Activated CD4-positive, alpha-beta T cell treated with anti-CD3 and anti-CD28 coated beads, Interleukin-2, amount 50 U/mL, for 16 hours (primary cell): ENCODE measurements around the gene PAK1.
"Not testable (repeated sequence)": the region's sequence is repeated elsewhere in the genome, so short reads cannot be mapped to it uniquely, and the experiment has no call there.

ENCODE experiments used
- DNase-seq: peaks from one replicate; pipeline ENCODE4 v3.0.0-alpha.2; 2020

PAK1 gene

GRCh38 chr11:77401486-77402217 lies 72.2 kb downstream of the PAK1 start:
- no peak for DNase-seq

DNA sequence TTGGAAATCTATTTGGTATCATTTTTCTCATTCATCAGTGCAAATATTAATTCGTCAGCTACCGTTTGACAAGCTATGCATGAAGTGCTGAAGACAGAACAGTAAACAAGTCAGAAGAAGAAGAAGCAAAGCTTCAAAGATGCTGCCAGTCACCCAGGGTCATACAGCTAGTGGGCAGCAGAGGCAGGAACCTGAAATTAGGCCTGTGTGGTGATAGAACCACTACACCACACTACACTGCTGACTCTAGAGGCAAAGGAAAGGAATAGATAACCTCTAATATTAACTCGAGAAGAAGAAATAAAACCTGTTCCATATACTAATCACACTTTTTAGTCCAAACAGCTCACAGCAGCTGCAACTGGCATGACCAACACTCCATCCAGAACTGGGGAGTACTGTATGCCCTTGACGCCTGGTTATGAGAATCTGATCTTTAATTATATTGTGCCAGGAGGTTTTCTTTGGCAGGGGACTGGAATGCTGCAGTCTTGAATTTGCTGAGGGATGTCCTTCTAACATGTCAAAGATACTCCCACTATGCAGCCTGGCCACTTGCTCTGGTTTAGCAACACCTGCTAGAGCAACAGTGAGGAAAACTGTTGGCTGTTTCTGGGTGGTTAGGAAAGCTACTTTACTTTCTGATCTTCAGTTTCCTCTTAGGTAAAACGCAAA lies 73.0 kb downstream of the PAK1 start:
- no peak for DNase-seq

- DNase-seq, result no peak
Measured at GRCh38 chr11:77400271-77400670, 73.6 kb downstream of the PAK1 start.

GRCh38 chr11:77397631-77398030 lies 76.3 kb downstream of the PAK1 start:
- no peak for DNase-seq

- DNase-seq, result no peak
Measured at GRCh38 chr11:77396911-77397310, 77.0 kb downstream of the PAK1 start.

DNA sequence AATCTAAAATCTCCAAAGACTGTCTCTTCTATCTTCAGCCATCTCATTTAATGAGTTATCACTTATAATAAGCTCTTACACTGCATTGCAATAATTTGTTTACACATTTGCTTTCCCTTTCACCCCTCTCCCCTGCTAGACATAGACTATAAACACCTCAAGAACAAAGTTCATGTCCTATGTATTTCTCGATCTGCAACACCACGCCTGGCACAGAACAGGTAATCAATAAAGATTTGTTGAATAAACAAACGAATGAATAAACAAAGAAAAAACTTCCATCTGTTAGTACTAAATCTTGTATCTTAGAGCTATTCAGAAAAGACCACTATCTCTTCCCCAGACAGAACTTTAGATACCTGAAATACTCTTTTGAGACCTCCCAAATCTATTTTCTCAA lies 77.6 kb downstream of the PAK1 start:
- DNase-seq, result no peak

GRCh38 chr11:77395460-77396173 lies 78.3 kb downstream of the PAK1 start:
- DNase-seq, result no peak

DNA sequence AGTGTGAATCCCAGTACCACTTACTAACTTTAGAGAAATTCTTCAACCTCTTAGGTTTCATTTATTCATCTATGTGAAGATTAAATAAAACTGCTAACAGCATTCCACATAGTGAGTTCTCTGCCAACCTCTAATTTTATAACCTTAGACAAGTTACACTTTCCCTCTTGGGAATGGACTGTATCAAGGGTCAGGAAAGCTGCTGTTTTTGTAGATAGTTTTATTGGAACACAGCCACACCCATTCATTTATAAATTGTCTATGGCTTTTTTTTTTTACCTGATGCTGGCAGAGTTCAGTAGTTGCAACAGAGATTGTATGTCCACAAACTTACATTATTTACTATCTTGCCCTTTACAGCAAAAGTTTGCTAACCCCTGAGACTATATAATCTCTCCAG lies 81.1 kb downstream of the PAK1 start:
- no peak for DNase-seq

DNA sequence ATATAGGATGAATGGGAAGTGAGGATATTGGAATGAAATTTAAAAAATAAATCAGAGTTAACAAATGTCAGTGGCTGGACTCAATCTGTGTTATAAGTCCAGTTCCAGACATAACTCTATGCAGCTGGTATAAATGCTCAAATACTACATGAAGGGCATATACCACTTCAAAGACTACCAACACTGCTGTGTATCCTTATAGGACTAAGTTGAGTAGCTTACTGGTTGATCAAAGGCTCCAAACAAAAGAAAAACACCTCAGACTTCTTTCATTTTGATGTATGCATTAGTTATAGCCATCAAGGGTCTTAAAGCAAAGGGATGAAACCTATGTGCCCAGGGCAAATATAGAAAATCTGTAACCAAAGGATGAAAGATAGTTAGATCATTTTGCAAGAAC lies 86.2 kb downstream of the PAK1 start:
- no peak for DNase-seq

DNA sequence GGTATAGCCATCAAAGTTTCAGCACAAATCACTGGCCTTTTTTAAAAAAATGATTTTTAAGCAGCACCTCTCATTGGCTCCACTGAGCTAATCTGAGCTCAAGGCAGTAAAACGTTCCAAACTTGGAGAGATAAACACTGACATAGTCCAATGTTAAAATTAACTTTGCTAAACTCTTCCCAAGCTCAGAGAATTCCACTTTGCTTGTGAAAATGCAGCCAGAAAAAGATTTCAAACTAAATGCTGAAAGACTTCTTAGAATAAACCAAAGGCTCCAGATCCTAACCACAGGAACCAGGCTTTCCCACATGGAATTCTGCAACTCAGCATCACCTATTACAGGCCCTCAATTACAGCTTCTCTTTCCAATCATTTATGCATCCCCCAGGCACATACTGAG lies 87.7 kb downstream of the PAK1 start:
- DNase-seq, result no peak

DNA sequence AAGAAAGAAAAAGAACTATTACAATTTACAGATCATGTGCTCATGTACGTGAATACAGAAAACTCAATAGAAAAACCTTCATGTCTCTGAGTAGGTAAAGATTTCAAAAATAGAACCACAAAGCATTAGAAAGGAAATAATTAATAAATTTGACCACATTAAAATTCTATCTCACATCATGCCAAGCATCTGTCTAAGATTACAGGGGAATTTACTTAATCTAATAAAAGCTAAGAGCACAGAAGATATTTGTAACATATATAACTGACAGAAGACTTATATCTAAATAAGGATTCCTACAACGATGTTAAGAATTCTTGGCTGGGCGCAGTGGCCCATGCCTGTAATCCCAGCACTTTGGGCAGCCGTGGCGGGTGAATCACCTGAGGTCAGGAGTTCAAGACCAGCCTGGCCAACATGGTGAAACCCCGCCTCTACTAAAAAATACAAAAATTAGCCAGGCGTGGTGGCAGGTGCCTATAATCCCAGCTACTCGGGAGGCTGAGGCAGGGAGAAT lies 88.6 kb downstream of the PAK1 start:
- not testable (repeated sequence) for DNase-seq

GRCh38 chr11:77384571-77384970 lies 89.3 kb downstream of the PAK1 start:
- no peak for DNase-seq

DNA sequence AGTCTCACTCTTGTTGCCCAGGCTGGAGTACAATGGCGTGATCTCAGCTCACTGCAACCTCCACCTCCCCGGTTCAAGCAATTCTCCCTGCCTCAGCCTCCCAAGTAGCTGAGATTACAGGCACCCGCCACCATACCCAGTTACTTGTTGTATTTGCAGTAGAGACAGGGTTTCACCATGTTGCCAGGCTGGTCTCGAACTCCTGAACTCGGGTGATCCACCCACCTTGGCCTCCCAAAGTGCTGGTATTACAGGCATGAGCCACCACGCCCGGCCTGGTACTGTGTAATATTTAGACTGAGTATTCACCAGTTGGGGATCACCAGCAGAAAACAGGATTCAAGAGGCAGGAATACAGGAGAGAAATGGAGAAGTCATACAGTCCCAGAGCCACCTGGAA lies 90.5 kb downstream of the PAK1 start:
- DNase-seq, result not testable (repeated sequence)

GRCh38 chr11:77381729-77382665 lies 91.9 kb downstream of the PAK1 start:
- no peak for DNase-seq

DNA sequence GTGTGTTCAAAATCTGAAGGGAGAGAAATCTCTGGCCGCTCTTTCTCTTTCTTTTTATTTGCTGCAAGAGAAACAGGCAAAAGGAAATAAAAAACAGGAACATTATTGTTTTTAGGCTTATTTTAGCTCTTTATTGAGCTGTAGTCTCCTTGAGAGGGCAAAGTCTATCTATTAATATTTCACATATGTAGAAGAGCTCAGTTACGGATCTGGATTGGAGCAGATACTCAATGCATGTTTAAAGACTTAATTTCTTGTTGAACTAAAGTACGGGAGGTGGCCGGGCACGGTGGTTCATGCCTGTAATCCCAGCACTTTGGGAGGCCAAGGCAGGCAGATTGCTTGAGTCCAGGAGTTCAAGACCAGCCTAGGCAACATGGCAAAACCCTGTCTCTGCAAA lies 94.0 kb downstream of the PAK1 start:
- DNase-seq, result no peak

DNA sequence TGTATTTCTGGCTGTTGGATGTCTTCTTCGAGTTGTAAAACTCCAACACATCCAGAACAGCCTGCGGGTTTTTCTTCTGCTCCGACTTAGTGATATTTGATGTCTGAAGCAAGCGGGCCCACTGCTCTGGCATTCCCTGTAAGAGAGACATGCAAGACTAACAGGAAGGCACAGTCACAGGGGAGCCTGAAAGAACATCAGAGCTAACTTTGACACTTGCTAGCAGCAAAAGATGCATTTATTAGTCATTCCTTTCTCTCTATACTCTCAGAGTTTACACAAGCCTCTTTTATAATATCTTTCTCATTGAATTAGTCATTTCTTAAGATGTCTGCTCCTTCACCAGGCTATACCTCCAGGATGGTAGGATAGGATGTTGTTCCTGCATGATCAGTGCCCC lies 94.6 kb downstream of the PAK1 start:
- DNase-seq, result no peak

DNA sequence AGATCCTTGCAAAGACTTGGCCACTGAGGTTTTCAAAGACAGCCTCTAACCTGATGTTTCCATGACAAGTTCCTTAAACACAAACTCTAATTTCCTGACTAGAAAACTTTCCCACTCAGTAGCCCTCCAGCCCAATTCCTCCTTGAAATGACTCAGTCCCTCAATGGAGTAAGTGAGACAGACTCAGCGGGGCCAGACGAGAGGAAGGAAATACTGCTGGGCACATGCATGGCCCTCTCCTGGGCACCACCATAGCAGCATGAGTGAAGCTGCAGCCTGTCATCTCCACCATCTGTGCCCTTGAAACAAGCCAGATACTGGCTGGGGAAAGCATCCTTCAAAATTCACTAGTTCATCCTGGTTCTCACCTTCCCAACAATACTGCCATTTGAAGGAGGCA lies 96.2 kb downstream of the PAK1 start:
- no peak for DNase-seq

DNA sequence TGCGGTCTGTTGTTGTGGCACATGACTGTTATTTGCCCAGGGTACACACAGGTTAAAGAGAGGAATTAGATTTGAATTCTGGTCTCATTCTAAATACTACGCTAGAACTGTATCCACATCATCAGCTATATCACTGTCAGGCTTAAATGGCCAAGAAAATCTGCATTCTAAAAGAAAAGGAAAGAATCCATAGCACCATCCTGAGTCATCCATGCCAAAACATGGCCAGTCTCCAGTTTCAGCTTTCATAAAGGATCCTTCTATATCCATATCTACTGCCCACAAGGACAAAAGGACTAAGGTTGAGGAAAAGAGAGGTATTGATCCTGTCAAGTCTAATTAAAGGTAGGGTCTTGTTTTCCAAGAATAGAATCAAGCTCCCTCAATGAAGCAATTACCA lies 98.8 kb downstream of the PAK1 start:
- DNase-seq, result no peak

GRCh38 chr11:77374611-77375031 lies 99.3 kb downstream of the PAK1 start:
- no peak for DNase-seq

GRCh38 chr11:77374108-77374507 lies 99.8 kb downstream of the PAK1 start:
- DNase-seq, result no peak

DNA sequence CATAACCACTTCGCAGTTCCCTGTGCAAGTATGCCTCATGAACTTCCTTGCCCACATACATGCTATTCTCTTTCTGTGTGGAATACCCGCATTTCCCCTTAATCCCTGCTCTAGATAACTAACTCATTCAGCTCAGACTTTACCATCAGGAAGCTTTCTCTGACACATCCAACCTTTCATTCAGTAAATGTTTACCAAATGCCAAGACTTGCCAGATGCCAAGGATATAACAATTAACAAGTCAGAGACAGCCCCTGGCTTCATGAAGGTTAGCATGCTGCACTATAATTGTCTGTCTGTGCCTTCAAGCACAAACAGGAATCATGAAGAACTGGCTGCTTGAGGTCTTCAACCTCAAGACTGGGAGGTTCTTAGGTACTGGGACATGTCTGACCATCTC lies 101.2 kb downstream of the PAK1 start:
- DNase-seq, result no peak

DNA sequence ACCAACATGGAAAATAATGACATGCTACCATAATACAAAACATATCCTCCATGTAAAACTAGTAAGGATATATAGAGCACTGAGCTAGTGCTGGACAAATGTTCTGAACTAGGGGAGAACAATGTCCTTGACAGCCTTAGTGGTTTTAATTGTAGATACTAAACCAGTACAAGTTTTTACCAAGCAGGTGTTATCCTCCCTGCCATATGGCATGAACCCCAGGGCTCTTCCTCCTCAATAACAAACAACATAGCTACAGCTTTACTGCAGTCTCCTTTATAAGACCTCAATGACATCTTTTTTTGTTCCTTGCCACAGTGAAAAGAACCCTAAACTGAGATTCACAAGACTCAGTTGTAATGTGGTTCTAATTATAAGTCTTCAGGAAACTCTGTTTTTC lies 102.2 kb downstream of the PAK1 start:
- DNase-seq, result no peak

- DNase-seq, result no peak
Measured at GRCh38 chr11:77370217-77370616, 103.7 kb downstream of the PAK1 start.
